Testis (tissue), 3 donors: ENCODE results near the gene PAXIP1. TPM values are rescaled to one million over a fixed set of nuclear protein-coding genes. Genes with fewer than 3 reads are reported as not detected.

Experiments used
- DNase-seq: peaks from one replicate; pipeline ENCODE4 v3.0.0-alpha.2; 2019
- H3K27ac ChIP-seq, 2 donors: fragments of 200-600 bp; sonication (generic); one replicate each; pipeline ENCODE4 v1.5.1; 2019
- H3K27me3 ChIP-seq: fragments of 200-600 bp; sonication (generic); one replicate; pipeline ENCODE4 v1.5.1; 2019
- H3K36me3 ChIP-seq: fragments of 200-600 bp; sonication (generic); one replicate; pipeline ENCODE4 v1.5.1; 2017; ENCODE audit warnings: low read depth; ENCODE audit errors: missing control alignments
- H3K4me1 ChIP-seq: fragments of 200-600 bp; sonication (generic); one replicate; pipeline ENCODE4 v1.5.1; 2019
- H3K4me3 ChIP-seq, 2 donors: fragments of 200-600 bp; sonication (generic); one replicate each; pipeline ENCODE4 v1.5.1; 2017 to 2019
- H3K9me3 ChIP-seq: fragments of 200-600 bp; sonication (generic); one replicate; pipeline ENCODE4 v1.5.1; 2017
- CTCF ChIP-seq, 3 experiments: fragments of 450-650 bp in 2 of 3; fragments of 200-600 bp in 1 of 3; sonication (generic) in 1 of 3; IDR thresholded peaks; one replicate each; pipeline ENCODE4 v1.5.1; 2016 to 2019; ENCODE audit warnings: antibody characterized with exemption in 3 of 3, mild to moderate bottlenecking in 2 of 3, moderate library complexity in 1 of 3
- POLR2A ChIP-seq: fragments of 450-650 bp; IDR thresholded peaks from one replicate; pipeline ENCODE4 v1.6.1; 2017; ENCODE audit warnings: antibody characterized with exemption, mild to moderate bottlenecking, moderate library complexity
- WGBS, 2 donors: methylation state at CpG; one replicate each; pipeline ENCODE4 v1.1.5; 2018; 5-methylcytosine and 5-hydroxymethylcytosine counted together
- intact Hi-C: fragments of 100-400 bp; cut with DNase I; formaldehyde crosslinking; loops from one replicate; pipeline ENCODE4 v1.15.1; 2023; ENCODE audit warnings: low total_unique reads
- polyA plus RNA-seq: library from polyadenylated mRNA; stranded (reverse); fragments of 350-450 nt; fragmentation: Illumina TruSeq; extraction: RNeasy Lipid Tissue Mini Kit (QIAGEN cat#74804); gene quantifications from one replicate; pipeline ENCODE4 v1.2.3, GENCODE V29; 2014; ENCODE audit warnings: low read depth, low replicate concordance; ENCODE audit not compliant: insufficient read depth
- total RNA-seq, 2 donors: library from RNA; depleted of rRNA; stranded (reverse); fragments of >200 nt; gene quantifications; one replicate each; pipeline ENCODE4 v1.2.3, GENCODE V29; 2016

PAXIP1 gene
- total and polyA plus RNA-seq, 3 donors from 2014 or later, result 24.2 to 39.4 (median 37.2) TPM

DNA sequence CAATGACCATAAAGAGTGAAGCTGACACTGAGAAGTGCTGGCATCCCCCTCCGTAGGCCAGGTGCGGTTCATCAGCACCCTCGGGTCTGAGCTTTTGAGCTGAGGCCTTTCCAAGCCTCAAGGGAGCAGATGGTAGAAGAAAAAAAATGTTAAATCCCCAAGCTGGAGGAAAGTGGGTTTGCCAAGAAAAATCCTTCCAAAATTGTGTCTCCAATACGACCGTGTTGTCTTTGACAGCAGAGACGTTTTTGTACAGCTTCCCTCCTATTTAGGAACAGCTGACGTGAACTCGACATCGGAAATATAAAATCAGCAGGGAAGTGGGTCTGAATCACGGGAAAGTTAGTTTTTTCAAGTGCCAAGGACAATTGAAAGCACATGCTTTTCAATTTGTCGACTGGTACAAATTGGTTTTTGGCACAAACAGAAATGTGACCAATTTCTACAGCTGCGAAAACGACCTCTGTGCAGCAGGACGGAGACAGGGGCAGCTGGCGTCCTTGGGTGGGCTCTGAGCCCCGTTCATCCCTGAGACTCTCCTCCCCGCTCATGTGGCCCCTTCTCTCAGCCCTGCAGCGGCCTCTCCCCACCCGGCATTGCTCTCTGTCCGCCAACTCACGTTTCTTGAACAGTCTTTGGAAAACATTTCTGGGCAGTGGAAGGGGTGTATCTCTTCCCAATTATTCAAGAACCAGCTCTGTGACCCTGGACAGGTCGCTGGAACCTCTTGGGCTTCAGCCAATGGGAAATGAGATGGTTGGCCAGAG, 89.9 kb downstream of the PAXIP1 start:
- intact Hi-C loops, result no loop called here
- 48 to 63% methylated on average over 22 of the region's 22 CpGs for WGBS, 2 donors
- H3K27me3 ChIP-seq, result no peaks in the 10 kb centered on the region
- DNase-seq, result peak; percentile 9
- no peaks in the 10 kb centered on the region for H3K9me3 ChIP-seq
- H3K4me3 ChIP-seq, result no peak overlapping the region
- H3K36me3 ChIP-seq, result no peaks in the 10 kb centered on the region
- no peak overlapping the region for H3K27ac ChIP-seq
- H3K4me1 ChIP-seq, result no peaks in the 10 kb centered on the region
- no peak for TF ChIP-seq CTCF (IDR thresholded peaks at IDR 0.05)
- no peak for TF ChIP-seq POLR2A

DNA sequence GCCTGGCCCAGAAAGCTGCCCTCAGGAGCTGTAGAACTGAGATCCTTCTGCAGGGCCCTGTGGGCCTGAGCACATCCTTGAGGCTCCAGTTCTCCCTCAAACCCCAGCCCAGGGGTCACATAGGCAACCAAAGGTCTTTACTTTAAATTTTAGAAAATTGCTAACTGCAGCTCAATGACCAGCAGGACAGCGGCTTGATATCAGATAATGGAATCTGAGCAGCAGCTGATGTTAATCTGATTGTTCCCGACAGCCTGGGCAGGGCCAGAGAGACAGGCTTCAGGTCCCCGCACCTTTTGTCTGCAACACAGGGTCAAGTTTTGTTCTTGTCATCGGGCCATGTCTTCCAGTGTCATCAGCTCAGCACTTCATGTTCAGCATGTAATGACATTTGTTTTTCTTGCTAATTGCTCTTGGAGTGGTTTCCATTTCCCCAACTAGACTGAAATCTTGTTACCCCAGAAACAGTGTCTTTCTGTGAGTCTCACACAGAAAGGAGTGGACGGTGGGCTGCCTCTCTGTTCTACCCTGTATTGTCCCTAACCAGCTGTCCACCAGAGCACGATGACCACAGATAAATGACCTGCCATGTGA, 91.0 kb downstream of the PAXIP1 start:
- H3K27me3 ChIP-seq, result no peaks in the 10 kb centered on the region
- no peak overlapping the region for H3K27ac ChIP-seq
- H3K4me3 ChIP-seq, result no peak overlapping the region
- no peaks in the 10 kb centered on the region for H3K36me3 ChIP-seq
- 86 to 94% methylated on average over 6 of the region's 6 CpGs for WGBS, 2 donors
- no peak for DNase-seq
- intact Hi-C loops, result no loop called here
- no peaks in the 10 kb centered on the region for H3K4me1 ChIP-seq
- no peak for TF ChIP-seq CTCF (IDR thresholded peaks at IDR 0.05)
- no peak for TF ChIP-seq POLR2A
- no peaks in the 10 kb centered on the region for H3K9me3 ChIP-seq

GRCh38 chr7:154911411-154911810, 91.5 kb downstream of the PAXIP1 start:
- no peak overlapping the region for H3K4me3 ChIP-seq
- H3K9me3 ChIP-seq, result no peaks in the 10 kb centered on the region
- intact Hi-C loops, result no loop called here
- TF ChIP-seq CTCF (IDR thresholded peaks at IDR 0.05) (no peak), POLR2A (no peak)
- H3K36me3 ChIP-seq, result no peaks in the 10 kb centered on the region
- H3K4me1 ChIP-seq, result no peaks in the 10 kb centered on the region
- H3K27ac ChIP-seq, result no peak overlapping the region
- no peaks in the 10 kb centered on the region for H3K27me3 ChIP-seq
- DNase-seq, result no peak
- 61 to 90% methylated on average over 2 of the region's 2 CpGs for WGBS, 2 donors

DNA sequence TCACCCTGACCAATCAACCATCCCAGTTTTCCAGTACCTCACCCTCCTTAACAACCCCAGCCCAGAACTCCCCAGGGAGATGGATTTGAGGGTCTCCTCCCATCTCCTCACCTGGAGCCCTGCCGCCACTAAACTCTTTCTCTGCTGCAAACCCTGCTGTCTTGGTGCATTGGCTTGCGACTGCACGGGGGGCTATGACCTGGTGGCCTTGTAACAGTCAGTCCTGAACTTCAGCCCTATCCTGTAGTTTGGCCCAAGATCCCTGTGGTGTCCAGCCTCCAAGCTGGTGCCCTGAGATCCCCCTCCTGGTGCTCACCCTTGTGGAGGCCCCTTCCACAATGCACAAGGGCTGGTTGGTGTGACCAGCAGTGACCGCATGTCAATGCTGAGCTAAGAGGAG, 91.9 kb downstream of the PAXIP1 start:
- no peaks in the 10 kb centered on the region for H3K4me1 ChIP-seq
- H3K4me3 ChIP-seq, result no peak overlapping the region
- no peak for DNase-seq
- H3K27me3 ChIP-seq, result no peaks in the 10 kb centered on the region
- H3K36me3 ChIP-seq, result no peaks in the 10 kb centered on the region
- TF ChIP-seq CTCF (IDR thresholded peaks at IDR 0.05) (no peak), POLR2A (no peak)
- no peaks in the 10 kb centered on the region for H3K9me3 ChIP-seq
- 94 to 100% methylated on average over 4 of the region's 4 CpGs for WGBS, 2 donors
- intact Hi-C loops, result no loop called here
- H3K27ac ChIP-seq, result no peak overlapping the region
